ENCODE results near the gene RNF43. TPM values are rescaled to one million over a fixed set of nuclear protein-coding genes. Genes with fewer than 3 reads are reported as not detected.
A peak's percentile ranks its signal among the peaks of the same experiment; 100 is the strongest.

Gene RNF43
- total and polyA plus RNA-seq, 2 of the 13 experiments (the other 11 are each of a cell fraction or from before 2014, with no cell fraction given) = 31.0 to 53.4 TPM

GRCh38 chr17:58427807-58428206, 10.5 kb upstream of the RNF43 start:
- peaks cover 0 to 10% of the 10 kb centered on the region in 2 experiments; a peak in 2 of 5 replicates for H3K27me3 ChIP-seq (ENCODE audit: control insufficient read depth in 1 of 2, insufficient read depth in 2 of 2, low read length in 2 of 2)
- BruUV-seq (replicated peaks) = no TSS peak
- 75% methylated on average over 3 of the region's 3 CpGs for WGBS (ENCODE audit: low lambda C conversion rate)
- DNase-seq (ENCODE audit: low spot score) (no peak), ATAC-seq (no peak), FAIRE-seq (no peak)
- ChIA-PET CTCF (ENCODE audit: low intra/inter-chr PET ratio, low total read pairs) (no interaction called here), POLR2A (interaction anchor here (2.6 kb wide), 1 partner anchor 11 kb away, joined by 8 read pairs; the partner anchor contains the start of gene RNF43)
- no peak overlapping the region for H2AFZ ChIP-seq (ENCODE audit: low read length)
- in situ Hi-C loops (cut with HindIII; ENCODE audit: extremely low pct_ligation_motif_present, low pct_unique_long_range_greater_than_20kb) = no loop called here
- no peak overlapping the region for H3K4me3 ChIP-seq (replicated peaks in 1 of 3; ENCODE audit: insufficient read depth in 1 of 3, low read depth in 2 of 3, low read length in 3 of 3)
- no peak overlapping the region for H3K9ac ChIP-seq (ENCODE audit: insufficient read depth, low read depth, low read length)
- H3K9me3 ChIP-seq (ENCODE audit: low read length) = no peaks in the 10 kb centered on the region
- peak overlapping the region; percentile 40 for H3K4me2 ChIP-seq (ENCODE audit: low read depth, low read length)
- no peaks in the 10 kb centered on the region for H3K79me2 ChIP-seq (ENCODE audit: insufficient read depth, low read length)
- intact Hi-C loops (cut with micrococcal nuclease; ENCODE audit: unreplicated experiment) = no loop called here
- 0 out of 2 replicates have a peak, but pooled peaks cover 5% of the 10 kb centered on the region for H3K4me1 ChIP-seq (ENCODE audit: insufficient read depth, low read length)
- H3K36me3 ChIP-seq (replicated peaks in 1 of 2; ENCODE audit: control insufficient read depth in 1 of 2, insufficient read depth in 2 of 2, low read length in 2 of 2) = no peaks in the 10 kb centered on the region
- TF ChIP-seq PRMT3 (CRISPR knock-in tag; IDR thresholded peaks at IDR 0.05; ENCODE audit: borderline replicate concordance, low read depth) = no peak
- no peak for TF ChIP-seq ZFP90 (CRISPR knock-in tag; IDR thresholded peaks at IDR 0.05; ENCODE audit: borderline replicate concordance)
- no peak for TF ChIP-seq ZNF292 (CRISPR knock-in tag; IDR thresholded peaks at IDR 0.05; ENCODE audit: borderline replicate concordance, low read depth)
- TF ChIP-seq HOMEZ (CRISPR knock-in tag; IDR thresholded peaks at IDR 0.05; ENCODE audit: low read depth) = no peak
- TF ChIP-seq ZBTB40 (IDR thresholded peaks at IDR 0.05) = 0 out of 2 replicates have a peak, but pooled peaks have one; percentile 18
- TF ChIP-seq ZBTB40 (CRISPR knock-in tag; IDR thresholded peaks at IDR 0.05) = peak; percentile 36; the same call in 1 of the 2 replicates
- H3K27ac ChIP-seq (ENCODE audit: extremely low read length, insufficient read depth, low read length) = no peak overlapping the region
- no peaks in the 10 kb centered on the region for H4K20me1 ChIP-seq (ENCODE audit: insufficient read depth, low read length)
